ENCODE results near the gene RINL.

The RINL gene

GRCh38 chr19:38905620-38906019 lies 27.5 kb upstream of the RINL start:
- Histone ChIP-seq H3K27ac (ENCODE audit: insufficient read depth, low read depth, low read length, poor library complexity, severe bottlenecking) (no peak overlapping the region), H3K4me1 (ENCODE audit: control insufficient read depth, insufficient read depth, low read length) (no peaks in the 10 kb centered on the region), H3K4me3 (ENCODE audit: insufficient read depth, low read depth, low read length) (no peak overlapping the region), H3K9me3 (ENCODE audit: control insufficient read depth, low read length) (no peaks in the 10 kb centered on the region), H3K36me3 (ENCODE audit: control insufficient read depth, insufficient read depth, low read length) (no peaks in the 10 kb centered on the region), H3K27me3 (ENCODE audit: control insufficient read depth, insufficient read depth, low read length, poor library complexity, severe bottlenecking) (no peaks in the 10 kb centered on the region)
- 90 to 97% methylated on average over 4 of the region's 4 CpGs for WGBS, 2 experiments

- 94 to 96% methylated on average over 35 of the region's 35 CpGs for WGBS, 2 experiments
- Histone ChIP-seq H3K36me3 (ENCODE audit: control insufficient read depth, insufficient read depth, low read length) (no peaks in the 10 kb centered on the region), H3K9me3 (ENCODE audit: control insufficient read depth, low read length) (no peaks in the 10 kb centered on the region), H3K27me3 (ENCODE audit: control insufficient read depth, insufficient read depth, low read length, poor library complexity, severe bottlenecking) (no peaks in the 10 kb centered on the region), H3K27ac (ENCODE audit: insufficient read depth, low read depth, low read length, poor library complexity, severe bottlenecking) (no peak overlapping the region), H3K4me1 (ENCODE audit: control insufficient read depth, insufficient read depth, low read length) (no peaks in the 10 kb centered on the region), H3K4me3 (ENCODE audit: insufficient read depth, low read depth, low read length) (no peak overlapping the region)
These were observed 26.8 kb upstream of the RINL start for GRCh38 chr19:38904581-38905539.

DNA sequence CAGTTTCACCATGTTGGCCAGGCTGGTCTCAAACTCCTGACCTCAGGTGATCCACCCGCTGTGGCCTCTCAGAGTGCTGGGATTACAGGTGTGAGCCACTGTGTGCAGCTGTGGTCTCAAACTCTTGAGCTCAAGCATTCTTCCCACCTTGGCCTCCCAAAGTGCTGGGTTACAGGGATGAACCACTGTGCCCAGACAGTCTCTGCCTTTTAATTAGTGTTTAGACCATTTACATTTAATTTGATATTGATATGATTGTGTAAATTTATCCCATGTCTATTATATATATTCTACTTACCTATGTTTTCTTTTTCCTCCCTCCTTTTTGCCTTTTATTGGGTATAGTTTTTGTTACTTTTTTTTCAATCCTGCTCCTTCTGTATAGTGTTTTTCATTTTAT lies 23.6 kb upstream of the RINL start:
- H3K9me3 ChIP-seq (ENCODE audit: control insufficient read depth, low read length), result no peaks in the 10 kb centered on the region
- no peak overlapping the region for H3K27ac ChIP-seq (ENCODE audit: insufficient read depth, low read depth, low read length, poor library complexity, severe bottlenecking)
- no peaks in the 10 kb centered on the region for H3K36me3 ChIP-seq (ENCODE audit: control insufficient read depth, insufficient read depth, low read length)
- no peak overlapping the region for H3K4me3 ChIP-seq (ENCODE audit: insufficient read depth, low read depth, low read length)
- no peaks in the 10 kb centered on the region for H3K4me1 ChIP-seq (ENCODE audit: control insufficient read depth, insufficient read depth, low read length)
- WGBS, 2 experiments, result 97% methylated on average over 1 of the region's 1 CpG
- peaks cover 10% of the 10 kb centered on the region for H3K27me3 ChIP-seq (ENCODE audit: control insufficient read depth, insufficient read depth, low read length, poor library complexity, severe bottlenecking)

DNA sequence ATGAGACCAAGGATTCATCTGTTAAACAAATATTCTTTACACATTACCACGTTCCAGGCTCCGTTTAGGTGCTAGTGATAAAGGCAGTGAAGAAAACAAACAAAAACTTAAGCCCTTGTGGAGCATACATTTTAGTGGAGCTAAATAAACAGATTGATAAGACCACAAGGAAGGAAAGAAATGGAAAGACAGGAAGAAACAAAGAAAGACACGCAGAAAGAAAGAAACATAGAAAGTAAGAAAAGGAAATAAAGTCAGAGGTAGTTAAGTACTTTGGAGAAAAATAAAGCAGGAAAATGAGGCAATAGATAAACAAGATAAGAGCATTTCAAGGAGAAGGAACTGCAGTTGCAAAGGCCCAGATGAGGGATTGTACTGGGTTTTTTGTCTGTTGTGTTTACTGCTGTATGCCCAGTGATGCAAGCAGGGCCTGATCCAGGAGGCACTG lies 22.7 kb upstream of the RINL start:
- Histone ChIP-seq H3K36me3 (ENCODE audit: control insufficient read depth, insufficient read depth, low read length) (no peaks in the 10 kb centered on the region), H3K9me3 (ENCODE audit: control insufficient read depth, low read length) (no peaks in the 10 kb centered on the region), H3K27me3 (ENCODE audit: control insufficient read depth, insufficient read depth, low read length, poor library complexity, severe bottlenecking) (peaks cover 10% of the 10 kb centered on the region), H3K27ac (ENCODE audit: insufficient read depth, low read depth, low read length, poor library complexity, severe bottlenecking) (peak overlapping the region; percentile 45), H3K4me1 (ENCODE audit: control insufficient read depth, insufficient read depth, low read length) (no peaks in the 10 kb centered on the region), H3K4me3 (ENCODE audit: insufficient read depth, low read depth, low read length) (peak overlapping the region; percentile 81)
- WGBS, 2 experiments, result 79 to 86% methylated on average over 3 of the region's 3 CpGs

GRCh38 chr19:38900202-38900629 lies 22.1 kb upstream of the RINL start:
- H3K27ac ChIP-seq (ENCODE audit: insufficient read depth, low read depth, low read length, poor library complexity, severe bottlenecking), result peak overlapping the region; percentile 45
- H3K36me3 ChIP-seq (ENCODE audit: control insufficient read depth, insufficient read depth, low read length), result no peaks in the 10 kb centered on the region
- H3K9me3 ChIP-seq (ENCODE audit: control insufficient read depth, low read length), result no peaks in the 10 kb centered on the region
- H3K4me3 ChIP-seq (ENCODE audit: insufficient read depth, low read depth, low read length), result peak overlapping the region; percentile 81
- WGBS, 2 experiments, result 7 to 10% methylated on average over 8 of the region's 8 CpGs
- peaks cover 10% of the 10 kb centered on the region for H3K27me3 ChIP-seq (ENCODE audit: control insufficient read depth, insufficient read depth, low read length, poor library complexity, severe bottlenecking)
- no peaks in the 10 kb centered on the region for H3K4me1 ChIP-seq (ENCODE audit: control insufficient read depth, insufficient read depth, low read length)

- H3K4me3 ChIP-seq (ENCODE audit: insufficient read depth, low read depth, low read length), result peak within 1 kb of the TSS; percentile 81
- no peaks in the 10 kb centered on the region for H3K4me1 ChIP-seq (ENCODE audit: control insufficient read depth, insufficient read depth, low read length)
- peaks cover 10% of the 10 kb centered on the region for H3K27me3 ChIP-seq (ENCODE audit: control insufficient read depth, insufficient read depth, low read length, poor library complexity, severe bottlenecking)
- H3K36me3 ChIP-seq (ENCODE audit: control insufficient read depth, insufficient read depth, low read length), result no peaks in the 10 kb centered on the region
- H3K27ac ChIP-seq (ENCODE audit: insufficient read depth, low read depth, low read length, poor library complexity, severe bottlenecking), result peak within 1 kb of the TSS; percentile 45
- no peaks in the 10 kb centered on the region for H3K9me3 ChIP-seq (ENCODE audit: control insufficient read depth, low read length)
- 1 to 2% methylated on average over 64 of the region's 64 CpGs for WGBS, 2 experiments
These were observed 21.5 kb upstream of the RINL start, which contains the start of the genes NFKBIB and SIRT2 for GRCh38 chr19:38899447-38900201. Gene NFKBIB (plus strand): TSS chr19:38899969. CDS start chr19:38900033, 64 bp downstream. Gene SIRT2 (minus strand): TSS chr19:38899618. CDS start chr19:38899521, 97 bp downstream.

DNA sequence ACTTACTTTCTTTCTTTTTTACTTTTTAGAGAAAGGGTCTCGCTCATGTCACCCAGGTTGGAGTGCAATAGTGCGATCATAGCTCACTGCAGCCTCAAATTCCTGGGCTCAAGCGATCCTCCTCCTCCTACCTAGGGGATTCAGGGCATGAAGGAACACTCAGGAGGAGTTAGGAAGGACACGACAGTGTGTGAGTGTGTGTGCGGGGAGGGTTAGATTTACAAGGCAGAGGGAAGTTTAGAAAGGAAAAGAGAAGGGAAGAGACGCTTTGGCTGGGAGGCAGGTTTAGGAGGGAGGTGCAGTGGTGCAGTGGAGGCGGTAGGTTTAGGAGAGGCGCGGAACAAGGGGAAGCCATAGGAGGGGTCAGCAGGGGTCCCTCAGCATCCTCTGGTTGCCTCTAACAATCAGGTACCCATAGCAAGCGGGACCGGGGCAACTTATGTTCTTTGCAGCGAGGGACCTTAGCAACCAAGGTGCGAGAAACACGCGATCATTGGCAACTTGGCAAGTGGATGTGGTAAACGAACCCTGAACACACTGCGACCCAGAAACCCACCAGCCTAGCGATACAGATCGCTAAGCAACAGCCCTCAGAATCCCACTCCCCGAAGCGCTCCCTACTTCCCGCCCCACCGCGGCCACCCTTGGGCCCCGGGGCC lies 20.8 kb upstream of the RINL start:
- Histone ChIP-seq H3K4me3 (ENCODE audit: insufficient read depth, low read depth, low read length) (peak overlapping the region; percentile 81), H3K27ac (ENCODE audit: insufficient read depth, low read depth, low read length, poor library complexity, severe bottlenecking) (no peak overlapping the region), H3K27me3 (ENCODE audit: control insufficient read depth, insufficient read depth, low read length, poor library complexity, severe bottlenecking) (peaks cover 10% of the 10 kb centered on the region), H3K9me3 (ENCODE audit: control insufficient read depth, low read length) (no peaks in the 10 kb centered on the region), H3K4me1 (ENCODE audit: control insufficient read depth, insufficient read depth, low read length) (no peaks in the 10 kb centered on the region), H3K36me3 (ENCODE audit: control insufficient read depth, insufficient read depth, low read length) (no peaks in the 10 kb centered on the region)
- WGBS, 2 experiments, result 35 to 36% methylated on average over 25 of the region's 25 CpGs

- WGBS, 2 experiments, result 86 to 89% methylated on average over 9 of the region's 9 CpGs
- no peaks in the 10 kb centered on the region for H3K36me3 ChIP-seq (ENCODE audit: control insufficient read depth, insufficient read depth, low read length)
- no peak overlapping the region for H3K27ac ChIP-seq (ENCODE audit: insufficient read depth, low read depth, low read length, poor library complexity, severe bottlenecking)
These were observed 16.9 kb upstream of the RINL start for GRCh38 chr19:38894968-38895367.

GRCh38 chr19:38893341-38893771 lies 15.3 kb upstream of the RINL start:
- no peak overlapping the region for H3K27ac ChIP-seq (ENCODE audit: insufficient read depth, low read depth, low read length, poor library complexity, severe bottlenecking)
- H3K36me3 ChIP-seq (ENCODE audit: control insufficient read depth, insufficient read depth, low read length), result no peaks in the 10 kb centered on the region
- peaks cover 2% of the 10 kb centered on the region for H3K27me3 ChIP-seq (ENCODE audit: control insufficient read depth, insufficient read depth, low read length, poor library complexity, severe bottlenecking)
- 94 to 96% methylated on average over 14 of the region's 14 CpGs for WGBS, 2 experiments
- H3K4me3 ChIP-seq (ENCODE audit: insufficient read depth, low read depth, low read length), result no peak overlapping the region
- no peaks in the 10 kb centered on the region for H3K9me3 ChIP-seq (ENCODE audit: control insufficient read depth, low read length)
- peaks cover 4% of the 10 kb centered on the region for H3K4me1 ChIP-seq (ENCODE audit: control insufficient read depth, insufficient read depth, low read length)

More at GRCh38 chr19:38894968-38895367, 16.9 kb upstream of the RINL start:
- Histone ChIP-seq H3K27me3 (ENCODE audit: control insufficient read depth, insufficient read depth, low read length, poor library complexity, severe bottlenecking) (peaks cover 10% of the 10 kb centered on the region), H3K9me3 (ENCODE audit: control insufficient read depth, low read length) (no peaks in the 10 kb centered on the region), H3K4me3 (ENCODE audit: insufficient read depth, low read depth, low read length) (no peak overlapping the region), H3K4me1 (ENCODE audit: control insufficient read depth, insufficient read depth, low read length) (peaks cover 4% of the 10 kb centered on the region)

Data from ectodermal cell (in vitro differentiated cells).